ENCODE measurements around the gene KIF6.
"Not testable (repeated sequence)": the region's sequence is repeated elsewhere in the genome, so short reads cannot be mapped to it uniquely, and the experiment has no call there.

Gene KIF6

GRCh38 chr6:39294899-39295298 lies 430.3 kb downstream of the KIF6 start:
- in situ Hi-C loops (cut with HindIII; ENCODE audit: low sequenced_read_pairs): no loop called here
- no peak for DNase-seq (ENCODE audit: low read depth, low spot score)
- H3K4me3 ChIP-seq (ENCODE audit: low read depth, low read length): no peak overlapping the region
- TF ChIP-seq, protein P1, sequence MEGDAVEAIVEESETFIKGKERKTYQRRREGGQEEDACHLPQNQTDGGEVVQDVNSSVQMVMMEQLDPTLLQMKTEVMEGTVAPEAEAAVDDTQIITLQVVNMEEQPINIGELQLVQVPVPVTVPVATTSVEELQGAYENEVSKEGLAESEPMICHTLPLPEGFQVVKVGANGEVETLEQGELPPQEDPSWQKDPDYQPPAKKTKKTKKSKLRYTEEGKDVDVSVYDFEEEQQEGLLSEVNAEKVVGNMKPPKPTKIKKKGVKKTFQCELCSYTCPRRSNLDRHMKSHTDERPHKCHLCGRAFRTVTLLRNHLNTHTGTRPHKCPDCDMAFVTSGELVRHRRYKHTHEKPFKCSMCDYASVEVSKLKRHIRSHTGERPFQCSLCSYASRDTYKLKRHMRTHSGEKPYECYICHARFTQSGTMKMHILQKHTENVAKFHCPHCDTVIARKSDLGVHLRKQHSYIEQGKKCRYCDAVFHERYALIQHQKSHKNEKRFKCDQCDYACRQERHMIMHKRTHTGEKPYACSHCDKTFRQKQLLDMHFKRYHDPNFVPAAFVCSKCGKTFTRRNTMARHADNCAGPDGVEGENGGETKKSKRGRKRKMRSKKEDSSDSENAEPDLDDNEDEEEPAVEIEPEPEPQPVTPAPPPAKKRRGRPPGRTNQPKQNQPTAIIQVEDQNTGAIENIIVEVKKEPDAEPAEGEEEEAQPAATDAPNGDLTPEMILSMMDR (IDR thresholded peaks at IDR 0.05; ENCODE audit: low read depth, low read length): no peak

DNA sequence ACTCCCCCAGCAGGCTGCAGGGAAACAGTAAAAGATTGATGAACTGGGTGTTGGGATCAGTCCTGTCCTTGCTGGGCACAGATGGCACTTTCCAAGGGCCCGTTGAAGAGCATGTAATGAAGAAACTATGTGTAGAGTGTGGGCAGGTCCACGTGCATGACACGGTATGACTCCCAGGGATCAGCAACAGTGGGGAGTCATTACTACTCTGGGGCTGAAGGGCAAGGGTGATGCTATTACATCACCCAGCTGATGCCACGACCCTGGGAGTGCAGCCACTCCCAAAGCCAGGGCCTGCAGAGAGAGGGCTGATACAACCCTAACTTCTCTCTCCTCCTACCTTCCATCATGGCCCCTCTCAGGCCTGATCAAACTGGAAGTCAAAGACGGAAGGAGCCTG lies 431.1 kb downstream of the KIF6 start:
- in situ Hi-C loops (cut with HindIII; ENCODE audit: low sequenced_read_pairs): no loop called here
- no peak for DNase-seq (ENCODE audit: low read depth, low spot score)
- TF ChIP-seq, protein P1 (IDR thresholded peaks at IDR 0.05; ENCODE audit: low read depth, low read length): no peak
- no peak overlapping the region for H3K4me3 ChIP-seq (ENCODE audit: low read depth, low read length)

- H3K4me3 ChIP-seq (ENCODE audit: low read depth, low read length): no peak overlapping the region
- TF ChIP-seq, protein P1 (IDR thresholded peaks at IDR 0.05; ENCODE audit: low read depth, low read length): no peak
- in situ Hi-C loops (cut with HindIII; ENCODE audit: low sequenced_read_pairs): no loop called here
- no peak for DNase-seq (ENCODE audit: low read depth, low spot score)
These were observed 432.6 kb downstream of the KIF6 start for GRCh38 chr6:39292637-39293036.

DNA sequence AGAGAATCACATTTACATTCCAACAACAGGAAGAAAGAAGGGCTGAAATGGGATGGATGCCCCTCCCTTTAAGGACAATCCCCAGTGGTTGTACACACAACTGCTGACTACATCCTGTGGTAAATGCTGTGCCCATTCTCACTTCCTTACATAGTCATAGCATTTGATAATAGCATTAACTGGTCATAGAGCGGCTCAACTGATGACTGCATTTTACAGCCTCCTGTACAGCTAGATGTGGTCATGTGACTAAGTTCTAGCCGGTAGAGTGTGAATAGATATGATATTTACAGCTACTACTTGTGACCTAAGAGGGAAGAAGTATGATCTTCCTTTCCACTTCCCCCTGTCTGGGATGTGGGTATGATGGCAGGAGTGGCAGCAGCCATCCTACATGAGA lies 435.7 kb downstream of the KIF6 start:
- in situ Hi-C loops (cut with HindIII; ENCODE audit: low sequenced_read_pairs): no loop called here
- H3K4me3 ChIP-seq (ENCODE audit: low read depth, low read length): no peak overlapping the region
- TF ChIP-seq, protein P1 (IDR thresholded peaks at IDR 0.05; ENCODE audit: low read depth, low read length): no peak
- DNase-seq (ENCODE audit: low read depth, low spot score): no peak

- in situ Hi-C loops (cut with HindIII; ENCODE audit: low sequenced_read_pairs): no loop called here
- TF ChIP-seq, protein P1 (IDR thresholded peaks at IDR 0.05; ENCODE audit: low read depth, low read length): no peak
- DNase-seq (ENCODE audit: low read depth, low spot score): no peak
These were observed 437.6 kb downstream of the KIF6 start for GRCh38 chr6:39287601-39288000.

GRCh38 chr6:39286596-39286995 lies 438.6 kb downstream of the KIF6 start:
- DNase-seq (ENCODE audit: low read depth, low spot score); H3K4me3 ChIP-seq (ENCODE audit: low read depth, low read length); in situ Hi-C loops (cut with HindIII; ENCODE audit: low sequenced_read_pairs): not testable (repeated sequence)

More at GRCh38 chr6:39287601-39288000, 437.6 kb downstream of the KIF6 start:
- no peak overlapping the region for H3K4me3 ChIP-seq (ENCODE audit: low read depth, low read length)

DNA sequence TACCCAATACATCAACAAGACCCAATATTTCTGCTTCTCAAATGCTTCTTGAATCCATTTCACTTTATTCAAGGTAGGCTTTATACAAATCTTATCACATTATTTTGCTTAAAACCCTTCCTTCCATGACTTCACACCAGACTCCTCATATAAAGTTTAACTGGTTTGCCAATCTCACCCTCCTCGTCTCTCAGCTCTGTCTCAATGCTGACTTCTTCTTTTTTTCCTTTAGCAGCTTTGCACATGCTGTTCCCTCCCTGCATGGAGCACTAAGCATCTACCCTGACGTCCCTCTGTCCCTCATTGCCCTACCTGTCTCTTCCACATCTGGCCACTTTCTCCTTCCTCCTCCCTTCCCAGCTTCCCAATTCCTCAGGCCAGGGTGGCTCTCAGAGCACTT lies 442.4 kb downstream of the KIF6 start:
- TF ChIP-seq, protein P1 (IDR thresholded peaks at IDR 0.05; ENCODE audit: low read depth, low read length): no peak
- in situ Hi-C loops (cut with HindIII; ENCODE audit: low sequenced_read_pairs): no loop called here
- no peak for DNase-seq (ENCODE audit: low read depth, low spot score)
- no peak overlapping the region for H3K4me3 ChIP-seq (ENCODE audit: low read depth, low read length)

Measured in astrocyte of the spinal cord (primary cell).